NCI-H1694 treated with DMSO at 0.1 percent for 48 hours (cell line): Measurements from ENCODE around the gene TTLL8.

Experiments
- DNase-seq: peaks from one replicate; lab custom pipeline; 2025; lab: John Stamatoyannopoulos, UW

Gene TTLL8

GRCh38 chr22:50016988-50017700, 41.0 kb downstream of the TTLL8 start:
- no peak for DNase-seq

GRCh38 chr22:50016308-50016987, 41.6 kb downstream of the TTLL8 start:
- no peak for DNase-seq

- no peak for DNase-seq
Observed at GRCh38 chr22:50015451-50016307, 42.4 kb downstream of the TTLL8 start.

GRCh38 chr22:50014655-50015401, 43.3 kb downstream of the TTLL8 start:
- DNase-seq: no peak

GRCh38 chr22:50014053-50014501, 44.0 kb downstream of the TTLL8 start:
- no peak for DNase-seq

GRCh38 chr22:50012211-50013181, 45.6 kb downstream of the TTLL8 start, which contains the start of gene IL17REL:
Gene IL17REL (minus strand): TSS chr22:50012765. CDS start chr22:50012646, 119 bp downstream.
- DNase-seq: no peak

GRCh38 chr22:50011447-50012210, 46.5 kb downstream of the TTLL8 start:
- DNase-seq: no peak

- no peak for DNase-seq
Observed at GRCh38 chr22:50010676-50011446, 47.2 kb downstream of the TTLL8 start.

- DNase-seq: no peak
Observed at GRCh38 chr22:50009765-50010675, 48.1 kb downstream of the TTLL8 start.

- no peak for DNase-seq
Observed at GRCh38 chr22:50009251-50009650, 48.8 kb downstream of the TTLL8 start.

GRCh38 chr22:50008151-50009040, 49.7 kb downstream of the TTLL8 start:
- DNase-seq: no peak

- no peak for DNase-seq
Observed at GRCh38 chr22:50007057-50007511, 51.0 kb downstream of the TTLL8 start.

- DNase-seq: no peak
Observed at GRCh38 chr22:50004918-50005317, 53.2 kb downstream of the TTLL8 start.

GRCh38 chr22:50002791-50003190, 55.3 kb downstream of the TTLL8 start:
- DNase-seq: no peak

GRCh38 chr22:50001388-50002231, 56.5 kb downstream of the TTLL8 start:
- DNase-seq: no peak
